ENCODE measurements around the gene PCDH12. TPM values are rescaled to one million over a fixed set of nuclear protein-coding genes. Genes with fewer than 3 reads are reported as not detected.
"Not testable (repeated sequence)": the region's sequence is repeated elsewhere in the genome, so short reads cannot be mapped to it uniquely, and the experiment has no call there.

The PCDH12 gene
- total and polyA plus RNA-seq, 8 donors: 0.32 to 1.7 (median 0.93) TPM

GRCh38 chr5:141923448-141924313 is 34.3 kb downstream of the PCDH12 start, which contains the start of gene DELE1:
Gene DELE1, plus strand, starts transcription at chr5:141923871. Its CDS starts 71 bp downstream, at chr5:141923942.
- Histone ChIP-seq H3K36me3 (peaks cover 0 to 18% (median 4%) of the 10 kb centered on the region in 3 donors), H3K9me3 (no peaks in the 10 kb centered on the region), H3K27me3 (no peaks in the 10 kb centered on the region), H3K27ac (peak within 1 kb of the TSS; percentile 88 to 98 (median 92)), H3K4me1 (peaks cover 0 to 6% (median 5%) of the 10 kb centered on the region in 3 donors), H3K4me3 (peak within 1 kb of the TSS; percentile 42 to 70 (median 64))
- whole genome bisulfite sequencing, 2 donors: 0% methylated on average over 53 of the region's 53 CpGs
- intact Hi-C loops (cut with DNase I): no loop called here
- ATAC-seq (peak; percentile 97 to 99 (median 98)), FAIRE-seq (no peak), DNase-seq (peak; percentile 92 to 98 (median 92))
- TF ChIP-seq, protein P1, sequence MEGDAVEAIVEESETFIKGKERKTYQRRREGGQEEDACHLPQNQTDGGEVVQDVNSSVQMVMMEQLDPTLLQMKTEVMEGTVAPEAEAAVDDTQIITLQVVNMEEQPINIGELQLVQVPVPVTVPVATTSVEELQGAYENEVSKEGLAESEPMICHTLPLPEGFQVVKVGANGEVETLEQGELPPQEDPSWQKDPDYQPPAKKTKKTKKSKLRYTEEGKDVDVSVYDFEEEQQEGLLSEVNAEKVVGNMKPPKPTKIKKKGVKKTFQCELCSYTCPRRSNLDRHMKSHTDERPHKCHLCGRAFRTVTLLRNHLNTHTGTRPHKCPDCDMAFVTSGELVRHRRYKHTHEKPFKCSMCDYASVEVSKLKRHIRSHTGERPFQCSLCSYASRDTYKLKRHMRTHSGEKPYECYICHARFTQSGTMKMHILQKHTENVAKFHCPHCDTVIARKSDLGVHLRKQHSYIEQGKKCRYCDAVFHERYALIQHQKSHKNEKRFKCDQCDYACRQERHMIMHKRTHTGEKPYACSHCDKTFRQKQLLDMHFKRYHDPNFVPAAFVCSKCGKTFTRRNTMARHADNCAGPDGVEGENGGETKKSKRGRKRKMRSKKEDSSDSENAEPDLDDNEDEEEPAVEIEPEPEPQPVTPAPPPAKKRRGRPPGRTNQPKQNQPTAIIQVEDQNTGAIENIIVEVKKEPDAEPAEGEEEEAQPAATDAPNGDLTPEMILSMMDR (IDR thresholded peaks at IDR 0.05): no peak

DNA sequence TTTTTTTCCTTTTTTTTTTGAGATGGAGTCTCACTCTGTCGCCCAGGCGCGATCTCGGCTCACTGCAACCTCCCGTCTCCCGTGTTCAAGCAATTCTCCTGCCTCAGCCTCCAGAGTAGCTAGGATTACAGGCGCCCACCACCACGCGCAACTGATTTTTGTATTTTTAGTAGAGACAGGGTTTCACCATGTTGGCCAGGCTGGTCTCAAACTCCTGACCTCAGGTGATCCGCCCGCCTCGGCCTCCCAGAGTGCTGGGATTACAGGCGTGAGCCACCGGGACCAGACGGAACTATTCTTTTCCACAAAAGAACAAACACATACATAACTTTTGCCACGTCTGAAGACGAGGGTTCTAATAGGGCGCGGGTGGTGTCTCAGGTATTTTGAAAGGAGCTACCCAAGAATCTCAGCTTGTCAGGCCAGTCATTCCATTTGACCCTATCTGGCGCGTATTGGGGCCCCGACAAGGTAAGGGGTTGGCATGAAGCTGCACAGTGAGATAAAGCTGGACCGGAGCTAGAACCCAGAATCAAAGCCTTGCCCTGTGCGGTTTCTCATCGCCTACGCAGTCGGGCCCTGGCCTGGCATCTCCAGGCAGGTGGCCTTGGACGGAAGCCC is 35.1 kb downstream of the PCDH12 start:
- DNase-seq: peak in 1 of 6 donors; percentile 7
- WGBS, 2 donors: 54 to 56% methylated on average over 28 of the region's 28 CpGs
- H3K9me3 ChIP-seq; H3K4me1 ChIP-seq; ATAC-seq; intact Hi-C loops (cut with DNase I); FAIRE-seq; H3K27me3 ChIP-seq: not testable (repeated sequence)
- Histone ChIP-seq H3K27ac (peak overlapping the region; percentile 88 to 98 (median 92)), H3K36me3 (peaks cover 0 to 11% (median 0%) of the 10 kb centered on the region in 3 donors), H3K4me3 (peak overlapping the region; percentile 42 to 70 (median 64))

GRCh38 chr5:141920771-141921170 is 37.2 kb downstream of the PCDH12 start:
- H3K36me3 ChIP-seq: no peaks in the 10 kb centered on the region
- DNase-seq (no peak), ATAC-seq (no peak), FAIRE-seq (no peak)
- TF ChIP-seq, protein P1 (IDR thresholded peaks at IDR 0.05): no peak
- H3K4me3 ChIP-seq: no peak overlapping the region
- intact Hi-C loops (cut with DNase I): no loop called here
- H3K4me1 ChIP-seq: peaks cover 0 to 6% (median 5%) of the 10 kb centered on the region in 3 donors
- 87 to 91% methylated on average over 2 of the region's 2 CpGs for WGBS, 2 donors
- H3K27ac ChIP-seq: no peak overlapping the region
- no peaks in the 10 kb centered on the region for H3K9me3 ChIP-seq
- no peaks in the 10 kb centered on the region for H3K27me3 ChIP-seq

DNA sequence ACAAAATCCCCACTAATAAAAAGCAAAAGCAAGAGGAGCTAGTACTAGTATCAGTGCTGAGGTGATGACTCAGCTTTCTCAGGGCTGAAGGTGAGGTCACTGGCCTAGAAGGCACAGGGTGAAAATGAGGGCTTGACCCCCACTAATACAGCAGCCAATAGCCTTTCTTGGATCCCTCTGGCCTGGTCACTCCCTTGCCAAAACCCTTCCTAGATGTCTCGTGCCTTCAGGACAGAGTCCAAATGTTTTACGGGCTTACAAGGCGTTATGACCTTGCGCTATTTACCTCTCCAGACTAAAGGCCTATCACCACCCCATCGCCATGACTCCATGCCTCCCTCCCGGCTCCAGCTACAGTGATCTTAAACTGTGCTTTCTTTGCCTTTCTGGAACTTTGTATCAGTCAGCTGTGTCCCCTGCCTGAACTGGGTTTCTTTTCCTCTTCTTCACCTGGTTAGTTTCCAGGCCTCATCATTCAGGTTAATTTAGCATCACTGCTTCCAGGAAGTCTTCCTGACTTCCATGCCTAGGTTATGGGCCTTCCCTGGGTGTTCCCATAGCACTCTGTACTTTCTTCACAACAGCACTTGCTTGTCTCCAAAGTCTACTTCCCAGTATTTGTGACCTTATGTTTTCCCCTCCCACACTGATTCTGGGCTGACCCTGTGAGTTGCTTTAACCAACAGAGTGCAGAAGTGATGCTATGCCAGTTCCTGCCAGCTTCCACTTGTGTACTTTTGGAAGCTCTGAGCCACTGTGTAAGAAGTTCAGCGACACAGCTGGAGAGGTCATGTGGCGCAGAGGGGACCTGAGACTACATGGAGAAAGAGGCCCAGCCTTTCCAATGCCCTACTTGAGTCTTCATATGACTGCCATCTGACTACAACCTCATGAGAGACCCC is 38.5 kb downstream of the PCDH12 start:
- Histone ChIP-seq H3K9me3 (no peaks in the 10 kb centered on the region), H3K4me3 (no peak overlapping the region), H3K27me3 (no peaks in the 10 kb centered on the region), H3K27ac (no peak overlapping the region), H3K36me3 (no peaks in the 10 kb centered on the region), H3K4me1 (peaks cover 0 to 4% (median 3%) of the 10 kb centered on the region in 3 donors)
- TF ChIP-seq, protein P1 (IDR thresholded peaks at IDR 0.05): no peak
- ATAC-seq: no peak
- DNase-seq: no peak
- 75 to 87% methylated on average over 8 of the region's 8 CpGs for WGBS, 2 donors
- intact Hi-C loops (cut with DNase I): no loop called here
- FAIRE-seq: no peak

DNA sequence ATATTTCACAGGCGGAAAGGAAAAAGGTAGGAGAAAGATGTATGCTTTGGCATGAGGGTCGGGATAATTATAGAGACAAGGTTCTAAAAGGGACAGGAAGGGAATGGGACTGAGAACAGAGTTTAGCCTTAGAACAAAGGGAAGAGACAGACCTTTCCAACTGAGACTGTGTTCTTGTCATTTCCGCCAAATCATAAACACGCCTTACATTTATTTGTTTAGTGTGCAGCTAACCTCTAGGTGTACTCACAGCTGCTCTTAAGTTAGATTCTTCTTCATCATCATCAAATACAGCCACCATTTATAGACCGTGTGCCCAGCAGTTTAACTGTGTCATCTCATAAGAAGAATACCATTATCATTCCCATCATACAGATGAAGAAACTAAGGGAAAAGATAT is 40.2 kb downstream of the PCDH12 start:
- WGBS, 2 donors: 65 to 76% methylated on average over 5 of the region's 5 CpGs
- TF ChIP-seq, protein P1 (IDR thresholded peaks at IDR 0.05): no peak
- DNase-seq (no peak), FAIRE-seq (no peak), ATAC-seq (no peak)
- Histone ChIP-seq H3K4me1 (no peaks in the 10 kb centered on the region), H3K36me3 (no peaks in the 10 kb centered on the region), H3K4me3 (no peak overlapping the region), H3K9me3 (no peaks in the 10 kb centered on the region), H3K27me3 (no peaks in the 10 kb centered on the region), H3K27ac (no peak overlapping the region)
- intact Hi-C loops (cut with DNase I): no loop called here

All from pancreas (tissue), 10 donors.